ENCODE data around the gene ADORA1.

Gene ADORA1

GRCh38 chr1:203208181-203208580 lies 80.7 kb downstream of the ADORA1 start:
- Histone ChIP-seq H4K20me1 (ENCODE audit: insufficient read depth, low read length) (no peaks in the 10 kb centered on the region), H3K36me3 (replicated peaks; ENCODE audit: insufficient read depth, low read length) (no peaks in the 10 kb centered on the region), H3K4me3 (ENCODE audit: low read length) (no peak overlapping the region), H3K4me2 (ENCODE audit: low read depth, low read length) (no peak overlapping the region), H3K9me3 (replicated peaks; ENCODE audit: insufficient read depth, low read length) (no peaks in the 10 kb centered on the region), H3F3A (ENCODE audit: insufficient read depth, low read length) (no peaks in the 10 kb centered on the region), H3K27ac (ENCODE audit: low read length) (no peak overlapping the region), H3K27me3 (replicated peaks; ENCODE audit: insufficient read depth, low read length) (no peaks in the 10 kb centered on the region), H3K79me2 (ENCODE audit: low read length) (no peaks in the 10 kb centered on the region), H3K4me1 (ENCODE audit: low read length) (no peaks in the 10 kb centered on the region), H3K9me2 (replicated peaks; ENCODE audit: insufficient read depth, low read length) (no peaks in the 10 kb centered on the region), H3K9ac (ENCODE audit: low read length) (no peak overlapping the region), H2AFZ (ENCODE audit: low read length) (no peak overlapping the region)
- TF ChIP-seq EZH2 (optimal IDR thresholded peaks at IDR 0.05; ENCODE audit: low read depth, low read length) (no peak), EZH2phosphoT487 (IDR thresholded peaks at IDR 0.05; ENCODE audit: low read length) (no peak), CTCF (IDR thresholded peaks at IDR 0.05; ENCODE audit: low read length) (no peak)
- DNase-seq, result no peak

GRCh38 chr1:203210350-203210749 lies 82.8 kb downstream of the ADORA1 start:
- no peak overlapping the region for H3K27ac ChIP-seq (ENCODE audit: low read length)

GRCh38 chr1:203210988-203211387 lies 83.5 kb downstream of the ADORA1 start:
- Histone ChIP-seq H3K9ac (ENCODE audit: low read length) (no peak overlapping the region), H3K27ac (ENCODE audit: low read length) (no peak overlapping the region), H3F3A (ENCODE audit: insufficient read depth, low read length) (no peaks in the 10 kb centered on the region), H3K9me2 (replicated peaks; ENCODE audit: insufficient read depth, low read length) (no peaks in the 10 kb centered on the region), H3K9me3 (replicated peaks; ENCODE audit: insufficient read depth, low read length) (no peaks in the 10 kb centered on the region), H4K20me1 (ENCODE audit: insufficient read depth, low read length) (no peaks in the 10 kb centered on the region), H3K36me3 (replicated peaks; ENCODE audit: insufficient read depth, low read length) (no peaks in the 10 kb centered on the region), H3K79me2 (ENCODE audit: low read length) (no peaks in the 10 kb centered on the region), H3K4me3 (ENCODE audit: low read length) (no peak overlapping the region), H3K4me2 (ENCODE audit: low read depth, low read length) (no peak overlapping the region), H3K4me1 (ENCODE audit: low read length) (no peaks in the 10 kb centered on the region), H2AFZ (ENCODE audit: low read length) (no peak overlapping the region), H3K27me3 (replicated peaks; ENCODE audit: insufficient read depth, low read length) (no peaks in the 10 kb centered on the region)
- no peak for DNase-seq
- TF ChIP-seq EZH2 (optimal IDR thresholded peaks at IDR 0.05; ENCODE audit: low read depth, low read length) (no peak), CTCF (IDR thresholded peaks at IDR 0.05; ENCODE audit: low read length) (no peak), EZH2phosphoT487 (IDR thresholded peaks at IDR 0.05; ENCODE audit: low read length) (no peak)

More at GRCh38 chr1:203210350-203210749, 82.8 kb downstream of the ADORA1 start:
- TF ChIP-seq EZH2phosphoT487 (IDR thresholded peaks at IDR 0.05; ENCODE audit: low read length) (no peak), EZH2 (optimal IDR thresholded peaks at IDR 0.05; ENCODE audit: low read depth, low read length) (no peak), CTCF (IDR thresholded peaks at IDR 0.05; ENCODE audit: low read length) (no peak)
- Histone ChIP-seq H2AFZ (ENCODE audit: low read length) (no peak overlapping the region), H3K79me2 (ENCODE audit: low read length) (no peaks in the 10 kb centered on the region), H3K4me1 (ENCODE audit: low read length) (no peaks in the 10 kb centered on the region), H3K4me3 (ENCODE audit: low read length) (no peak overlapping the region), H3K9me3 (replicated peaks; ENCODE audit: insufficient read depth, low read length) (no peaks in the 10 kb centered on the region), H3K36me3 (replicated peaks; ENCODE audit: insufficient read depth, low read length) (no peaks in the 10 kb centered on the region), H3K4me2 (ENCODE audit: low read depth, low read length) (no peak overlapping the region), H3F3A (ENCODE audit: insufficient read depth, low read length) (no peaks in the 10 kb centered on the region), H3K27me3 (replicated peaks; ENCODE audit: insufficient read depth, low read length) (no peaks in the 10 kb centered on the region), H3K9ac (ENCODE audit: low read length) (no peak overlapping the region), H4K20me1 (ENCODE audit: insufficient read depth, low read length) (no peaks in the 10 kb centered on the region), H3K9me2 (replicated peaks; ENCODE audit: insufficient read depth, low read length) (no peaks in the 10 kb centered on the region)
- no peak for DNase-seq

Data from MM.1S (cell line).